NCI-H446 treated with DMSO at 0.1 percent for 48 hours (cell line): Measurements from ENCODE around the gene TAF5L.

Experiments
- DNase-seq: peaks from one replicate; lab custom pipeline; 2025; lab: John Stamatoyannopoulos, UW

The TAF5L gene

DNA sequence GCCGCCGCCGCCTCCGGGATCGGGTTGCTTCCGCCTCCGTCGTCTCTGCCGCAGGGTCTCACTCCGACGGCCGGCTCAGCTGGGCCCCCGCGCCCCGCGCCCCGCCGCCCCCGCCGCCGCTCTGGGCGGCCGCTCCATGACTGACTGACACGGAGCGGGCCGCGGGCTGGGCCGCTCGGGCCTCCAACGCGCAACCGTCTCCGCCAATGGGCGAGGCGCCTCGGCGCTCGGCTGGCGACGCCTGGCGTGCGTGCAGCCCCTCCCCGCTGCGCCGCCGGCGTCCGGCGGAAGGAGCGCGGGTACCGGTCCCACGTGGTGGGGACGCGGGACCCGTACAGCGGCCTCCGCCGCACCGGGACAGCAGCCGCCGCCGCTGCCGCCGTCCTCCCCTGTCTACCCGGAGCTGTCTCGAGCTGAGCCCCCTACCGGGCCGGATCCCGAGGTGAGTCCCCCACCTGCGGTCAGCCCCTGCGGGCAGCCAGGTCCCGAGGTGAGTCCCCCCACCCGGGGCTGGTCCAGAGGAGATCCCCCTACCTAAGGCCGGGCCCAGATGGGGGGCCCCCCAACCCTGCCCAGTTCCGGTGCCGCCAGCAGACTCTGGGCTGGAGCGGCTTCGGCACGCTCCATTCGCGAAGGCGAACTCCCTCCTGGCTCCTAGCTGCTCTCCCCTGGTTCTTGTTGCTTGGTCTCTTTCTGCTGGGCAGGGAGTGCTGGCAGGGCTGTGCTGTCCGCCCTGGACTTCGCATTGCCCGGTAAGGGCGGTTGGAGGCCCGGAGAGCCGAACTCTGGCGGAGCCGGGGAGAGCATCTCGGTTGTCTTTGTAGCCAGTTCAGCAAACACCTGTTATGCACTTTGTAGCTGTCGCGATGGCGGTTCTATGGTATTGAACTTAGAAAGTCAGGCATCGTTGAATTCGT lies at the start of gene TAF5L, which contains the start of gene URB2:
Gene TAF5L (minus strand): TSS at position 208 of the 917 bp plus-strand sequence. CDS start 11,640 bp downstream, outside the sequence.
Gene URB2 (plus strand): TSS at position 333 of the 917 bp plus-strand sequence. CDS start 1,387 bp downstream, outside the sequence.
- DNase-seq = peak; percentile 75

- no peak for DNase-seq
These were observed 49.5 kb upstream of the TAF5L start for GRCh38 chr1:229675396-229675795.

DNA sequence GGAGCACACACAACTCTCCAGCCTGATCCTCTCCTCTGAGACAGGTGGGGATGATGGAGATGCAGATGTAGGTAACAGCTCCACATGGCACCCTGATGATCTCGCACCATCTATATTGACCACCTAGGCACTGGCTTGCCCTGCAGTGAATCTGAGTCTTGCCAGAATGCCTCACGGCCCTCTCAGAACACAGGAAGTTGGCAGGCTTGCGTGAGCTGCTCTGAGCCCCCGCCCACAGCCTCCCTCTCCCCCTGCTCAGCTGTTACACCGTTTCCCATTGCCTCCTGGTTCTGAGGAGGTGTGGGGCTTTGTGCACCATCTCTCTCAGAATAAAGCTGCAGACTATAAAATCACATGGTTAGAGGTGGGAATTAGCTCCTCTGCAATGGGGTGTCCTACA lies 48.1 kb upstream of the TAF5L start:
- no peak for DNase-seq

GRCh38 chr1:229672246-229672645 lies 46.3 kb upstream of the TAF5L start:
- no peak for DNase-seq

GRCh38 chr1:229671310-229671709 lies 45.4 kb upstream of the TAF5L start:
- DNase-seq = no peak

GRCh38 chr1:229669333-229669732 lies 43.4 kb upstream of the TAF5L start:
- no peak for DNase-seq

GRCh38 chr1:229666585-229666984 lies 40.7 kb upstream of the TAF5L start:
- no peak for DNase-seq

DNA sequence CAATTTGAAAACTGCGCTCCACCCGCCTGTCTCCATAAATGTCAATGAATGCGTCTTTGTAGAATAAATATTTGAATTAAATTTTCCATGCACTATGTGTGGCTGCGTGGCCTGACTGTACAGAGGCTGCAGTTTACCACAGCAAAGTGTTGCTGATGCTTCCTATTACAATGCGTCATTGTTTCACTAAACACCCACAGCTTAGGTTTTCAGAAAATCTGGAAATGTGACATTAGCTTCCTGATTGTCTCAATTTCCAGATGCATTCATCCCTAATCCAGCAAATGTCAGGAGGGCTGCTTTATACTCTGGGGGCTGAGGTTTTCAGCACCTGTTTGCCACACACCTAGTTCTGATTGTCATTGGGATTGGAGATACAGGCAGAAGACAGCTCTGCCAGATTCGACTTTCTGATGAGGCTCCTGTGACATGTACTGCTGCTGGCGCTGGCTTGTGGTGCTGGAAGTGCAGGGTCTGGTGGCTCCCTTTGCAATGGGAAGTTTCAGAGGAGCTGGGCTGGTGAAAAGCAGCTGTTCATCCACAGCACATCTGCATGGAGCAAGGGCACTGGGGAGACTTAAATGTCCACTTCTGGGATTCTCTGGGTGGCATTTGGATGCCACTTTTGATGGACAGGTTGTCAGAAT lies 40.1 kb upstream of the TAF5L start:
- no peak for DNase-seq

- DNase-seq = no peak
These were observed 38.3 kb upstream of the TAF5L start for GRCh38 chr1:229664133-229664689.

GRCh38 chr1:229661897-229662296 lies 36.0 kb upstream of the TAF5L start:
- DNase-seq = no peak

DNA sequence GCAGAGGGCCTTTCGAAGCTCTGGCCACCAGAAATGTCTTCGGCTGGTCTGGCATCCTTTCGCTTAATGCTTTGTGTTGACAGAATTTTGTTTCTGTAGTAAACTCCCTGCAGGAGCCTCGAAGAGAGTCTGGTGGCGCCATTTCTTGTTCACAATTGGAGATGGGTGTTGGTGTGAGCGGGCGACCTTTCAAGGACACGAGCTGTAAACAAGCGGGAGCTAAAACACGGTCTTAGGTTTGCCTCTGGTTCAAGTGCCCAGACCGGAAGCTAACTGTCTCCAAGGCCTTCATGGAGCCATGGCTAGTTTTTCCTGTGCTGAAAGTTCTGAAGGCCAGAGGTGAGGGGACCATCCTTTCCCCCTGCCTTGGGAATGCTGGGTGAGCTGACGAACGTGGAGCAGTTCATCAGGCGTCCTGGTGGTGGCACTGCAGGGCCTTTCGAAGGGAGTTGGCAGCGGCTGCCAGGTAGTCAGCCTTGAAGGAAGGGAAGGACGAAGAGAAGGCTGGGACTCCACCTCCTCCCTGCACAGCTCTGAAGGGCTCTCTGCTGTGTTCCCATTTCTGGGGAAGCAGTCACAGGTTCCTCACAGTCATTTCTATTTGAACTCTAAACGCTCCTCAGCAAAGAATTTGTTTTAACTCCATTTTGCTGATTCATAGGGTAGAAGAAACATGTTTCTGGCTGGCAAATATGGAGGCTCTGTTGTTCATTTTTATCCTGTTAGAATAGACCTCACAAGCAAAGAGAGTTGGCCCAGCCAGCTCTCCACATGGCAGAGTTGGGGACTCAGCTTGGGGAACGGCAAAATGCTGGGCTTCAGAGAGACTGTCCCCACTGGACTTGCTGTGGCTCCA lies 35.3 kb upstream of the TAF5L start:
- peak; percentile 12 for DNase-seq

GRCh38 chr1:229657993-229658755 lies 32.3 kb upstream of the TAF5L start:
- DNase-seq = no peak

DNA sequence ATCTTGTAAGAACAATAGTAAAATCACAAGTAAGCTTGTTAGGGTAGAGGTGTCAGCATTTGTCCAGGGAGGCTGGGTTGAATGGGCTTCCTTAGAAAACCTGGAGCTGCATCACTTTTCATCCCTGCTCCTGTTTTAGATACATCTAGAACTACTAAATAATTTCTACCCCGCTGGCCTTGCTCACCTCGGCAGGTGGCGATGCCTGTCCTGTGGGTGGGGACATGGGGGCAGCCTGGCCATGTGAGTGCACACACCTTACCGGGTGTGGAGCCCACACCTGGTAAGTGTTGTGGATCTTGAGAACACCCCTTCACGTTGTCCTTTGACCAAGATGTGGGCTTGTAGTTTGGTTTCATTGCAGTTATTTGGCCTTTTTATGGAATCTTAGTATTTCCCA lies 29.9 kb upstream of the TAF5L start:
- no peak for DNase-seq

DNA sequence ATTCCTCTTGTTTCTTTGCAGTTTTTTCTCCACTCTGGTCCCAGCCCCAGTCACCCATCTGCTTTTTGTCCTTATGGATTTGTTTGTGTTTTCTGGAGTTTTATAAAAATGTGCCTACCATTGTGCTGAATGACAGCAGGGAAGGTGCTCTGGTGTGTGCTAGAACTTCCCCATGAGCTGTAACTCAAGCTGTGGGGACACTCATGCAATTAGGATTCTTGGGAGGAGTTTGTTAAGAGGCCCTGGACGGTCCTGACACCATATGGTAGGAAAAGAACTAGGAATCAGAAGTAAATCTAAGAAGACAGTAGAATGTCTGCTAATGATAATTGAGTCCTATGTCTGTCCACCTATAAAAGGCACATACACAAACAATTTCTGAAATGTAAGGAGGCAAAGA lies 27.5 kb upstream of the TAF5L start:
- no peak for DNase-seq

DNA sequence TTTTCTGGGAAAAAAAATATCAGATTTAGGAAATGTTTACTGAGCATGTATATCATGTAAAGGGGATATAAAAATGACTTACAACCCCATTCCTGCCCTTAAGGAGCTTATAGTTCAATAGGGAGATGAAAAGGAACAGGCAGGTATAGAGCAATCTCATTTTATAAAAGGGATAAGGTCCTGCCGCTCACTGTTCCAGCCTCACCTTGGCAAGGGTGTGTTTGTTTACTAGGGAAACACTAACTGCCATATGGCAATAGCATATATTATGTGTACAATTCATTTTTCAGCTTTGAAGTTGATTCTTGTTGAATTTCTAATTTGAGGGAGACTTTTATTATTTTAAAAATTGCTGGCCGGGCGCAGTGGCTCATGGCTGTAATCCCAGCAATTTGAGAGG lies 25.6 kb upstream of the TAF5L start:
- no peak for DNase-seq

DNA sequence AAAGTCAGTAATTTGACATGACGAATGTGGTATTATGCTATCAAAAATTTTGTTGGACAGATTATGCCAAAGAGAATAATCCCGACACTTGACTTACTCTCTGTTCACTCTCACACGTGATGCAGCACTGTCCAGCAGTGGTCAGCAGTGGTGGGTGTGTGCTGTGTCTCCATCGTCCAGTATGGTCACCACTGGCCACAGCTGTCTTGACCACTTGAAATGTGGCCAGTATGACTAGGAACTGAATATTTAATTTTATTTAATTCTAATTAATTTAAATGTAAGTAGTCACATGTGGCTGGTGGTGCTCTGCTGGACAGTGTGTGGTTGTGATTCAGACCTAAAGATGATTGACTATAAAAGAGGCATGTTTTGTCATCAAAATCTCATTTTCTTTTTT lies 24.1 kb upstream of the TAF5L start:
- no peak for DNase-seq

- DNase-seq = no peak
These were observed 22.5 kb upstream of the TAF5L start for GRCh38 chr1:229648406-229648805.

DNA sequence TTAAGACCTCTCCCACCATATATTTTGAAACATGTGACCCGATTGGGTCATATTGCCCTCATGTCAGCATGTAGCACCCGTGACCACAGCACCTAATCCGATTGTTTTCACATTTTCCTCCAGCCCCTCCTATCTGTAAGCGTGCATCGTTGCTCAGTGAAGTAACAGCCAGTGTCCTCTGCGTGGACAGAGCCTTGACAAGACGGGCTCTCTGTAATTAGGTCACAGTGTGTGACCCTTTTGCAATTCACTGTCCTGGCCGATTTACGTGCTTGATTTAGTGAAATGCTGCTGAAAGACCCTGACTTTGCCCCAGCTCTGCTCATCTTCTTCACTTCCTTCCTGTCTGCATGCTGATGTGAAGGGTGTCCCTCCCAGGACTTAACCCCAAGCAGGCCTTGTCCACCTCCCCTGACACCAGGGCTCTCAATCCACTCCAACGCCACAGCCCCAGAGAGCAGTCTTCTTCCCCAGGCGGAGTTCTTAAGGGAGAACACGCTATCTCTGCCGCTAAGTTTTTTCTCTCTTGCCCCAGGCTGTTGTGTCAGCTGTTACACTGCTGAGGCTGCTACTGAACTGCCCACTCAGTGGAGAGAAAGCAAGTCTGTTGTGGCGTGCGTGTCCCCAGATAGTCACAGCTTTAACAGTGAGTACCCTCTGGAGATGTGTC lies 19.5 kb upstream of the TAF5L start:
- DNase-seq = no peak

DNA sequence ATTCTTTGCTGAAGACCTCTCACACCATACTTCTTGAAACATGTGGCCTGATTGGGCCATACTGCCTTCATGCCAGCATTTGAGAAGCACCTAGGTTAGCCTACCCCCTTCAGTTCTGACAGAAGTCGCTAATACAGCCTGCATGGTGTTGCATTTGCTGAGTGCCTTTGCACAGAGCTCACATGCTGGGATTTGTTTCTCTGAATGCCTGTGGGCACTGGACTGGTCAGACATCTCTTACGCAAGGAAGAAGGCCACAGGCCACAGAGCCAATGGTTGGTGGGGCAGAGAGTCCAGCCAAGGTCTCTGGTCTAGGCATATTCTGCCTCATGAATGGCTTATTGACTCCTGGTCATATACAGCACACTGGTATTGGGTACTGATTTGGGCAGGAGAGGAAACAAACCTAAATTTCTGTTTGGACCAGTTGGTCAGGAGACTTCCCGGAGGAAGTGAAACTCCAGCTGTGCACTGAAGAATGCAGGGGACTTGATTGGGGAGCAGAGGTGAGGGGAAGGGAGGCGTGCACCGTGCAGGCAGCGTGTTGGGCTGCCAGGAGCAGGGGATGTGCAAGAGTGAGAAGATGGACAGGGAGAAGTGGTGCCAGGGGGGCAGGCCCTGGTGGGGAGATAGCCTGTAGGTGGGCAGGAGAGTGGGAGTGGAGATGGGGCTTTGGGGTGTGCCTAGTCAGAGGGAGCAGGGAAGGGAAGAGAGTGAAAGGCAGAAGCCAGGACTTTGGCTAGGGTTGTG lies 18.2 kb upstream of the TAF5L start:
- no peak for DNase-seq

GRCh38 chr1:229642970-229643369 lies 17.0 kb upstream of the TAF5L start:
- no peak for DNase-seq
